ENCODE results near the gene USH1C. TPM values are rescaled to one million over a fixed set of nuclear protein-coding genes. Genes with fewer than 3 reads are reported as not detected.

The USH1C gene
- total and polyA plus RNA-seq, 9 of the 15 experiments (the other 6 are each of a cell fraction or from before 2014, with no cell fraction given) = 0.04 TPM; not detected in 8

GRCh38 chr11:17585911-17586695 is 41.9 kb upstream of the USH1C start (continued):
- TF ChIP-seq ZNF318 (IDR thresholded peaks at IDR 0.05; ENCODE audit: borderline replicate concordance in 1 of 2, low read depth in 1 of 2) (no peak), MED1 (CRISPR knock-in tag; IDR thresholded peaks at IDR 0.05; ENCODE audit: borderline replicate concordance) (no peak)
